Measurements from ENCODE around the gene RASSF7. TPM values are rescaled to one million over a fixed set of nuclear protein-coding genes. Genes with fewer than 3 reads are reported as not detected.

The RASSF7 gene
- polyA plus RNA-seq, 3 donors = 6.1 to 43.9 (median 11.4) TPM

- H3K27ac ChIP-seq (ENCODE audit: low read depth, low read length) = no peak overlapping the region
- WGBS, 3 donors = 77 to 89% (median 89%) methylated on average over 5 of the region's 5 CpGs
Observed at GRCh38 chr11:544817-545166, 16.0 kb upstream of the RASSF7 start.

GRCh38 chr11:545171-545570 is 15.6 kb upstream of the RASSF7 start:
- WGBS, 3 donors = 88 to 94% (median 91%) methylated on average over 11 of the region's 11 CpGs
- no peak overlapping the region for H3K27ac ChIP-seq (ENCODE audit: low read depth, low read length)

- 84 to 87% (median 85%) methylated on average over 32 of the region's 32 CpGs for WGBS, 3 donors
- H3K27ac ChIP-seq (ENCODE audit: low read depth, low read length) = no peak overlapping the region
Observed at GRCh38 chr11:548700-549603, 11.8 kb upstream of the RASSF7 start.

- H3K27ac ChIP-seq (ENCODE audit: low read depth, low read length) = no peak overlapping the region
Observed at GRCh38 chr11:550021-550745, 10.6 kb upstream of the RASSF7 start.

GRCh38 chr11:550746-551085 is 10.1 kb upstream of the RASSF7 start:
- no peak overlapping the region for H3K27ac ChIP-seq (ENCODE audit: low read depth, low read length)
- WGBS, 3 donors = 86 to 100% (median 89%) methylated on average over 3 to 5 of the region's 5 CpGs

More at GRCh38 chr11:550021-550745, 10.6 kb upstream of the RASSF7 start:
- WGBS, 3 donors = 93 to 95% (median 95%) methylated on average over 24 to 25 of the region's 25 CpGs

GRCh38 chr11:551131-551530 is 9.6 kb upstream of the RASSF7 start:
- H3K27ac ChIP-seq (ENCODE audit: low read depth, low read length) = no peak overlapping the region
- 82 to 86% (median 84%) methylated on average over 16 of the region's 16 CpGs for WGBS, 3 donors

GRCh38 chr11:551596-551995 is 9.2 kb upstream of the RASSF7 start:
- H3K27ac ChIP-seq (ENCODE audit: low read depth, low read length) = no peak overlapping the region
- WGBS, 3 donors = 81 to 85% (median 84%) methylated on average over 12 of the region's 12 CpGs

GRCh38 chr11:553083-553987 is 7.4 kb upstream of the RASSF7 start:
- WGBS, 3 donors = 75 to 86% (median 84%) methylated on average over 26 to 27 of the region's 27 CpGs
- H3K27ac ChIP-seq (ENCODE audit: low read depth, low read length) = no peak overlapping the region

GRCh38 chr11:553988-554340 is 6.8 kb upstream of the RASSF7 start:
- no peak overlapping the region for H3K27ac ChIP-seq (ENCODE audit: low read depth, low read length)
- 35 to 65% (median 63%) methylated on average over 9 to 11 of the region's 11 CpGs for WGBS, 3 donors

GRCh38 chr11:554428-555226 is 6.1 kb upstream of the RASSF7 start:
- no peak overlapping the region for H3K27ac ChIP-seq (ENCODE audit: low read depth, low read length)
- 11 to 13% (median 11%) methylated on average over 42 to 51 of the region's 60 CpGs for WGBS, 3 donors

- no peak overlapping the region for H3K27ac ChIP-seq (ENCODE audit: low read depth, low read length)
- 1 to 3% (median 2%) methylated on average over 23 to 57 of the region's 57 CpGs for WGBS, 3 donors
Observed at GRCh38 chr11:555227-555779, 5.5 kb upstream of the RASSF7 start.

GRCh38 chr11:555780-556661 is 4.7 kb upstream of the RASSF7 start:
- H3K27ac ChIP-seq (ENCODE audit: low read depth, low read length) = no peak overlapping the region
- 5 to 23% (median 7%) methylated on average over 85 to 104 of the region's 104 CpGs for WGBS, 3 donors

GRCh38 chr11:556662-557256 is 4.0 kb upstream of the RASSF7 start:
- 69 to 88% (median 74%) methylated on average over 21 to 22 of the region's 22 CpGs for WGBS, 3 donors
- H3K27ac ChIP-seq (ENCODE audit: low read depth, low read length) = no peak overlapping the region

GRCh38 chr11:557328-558132 is 3.2 kb upstream of the RASSF7 start:
- 79 to 89% (median 81%) methylated on average over 21 to 24 of the region's 24 CpGs for WGBS, 3 donors
- no peak overlapping the region for H3K27ac ChIP-seq (ENCODE audit: low read depth, low read length)

GRCh38 chr11:558503-558902 is 2.3 kb upstream of the RASSF7 start:
- no peak overlapping the region for H3K27ac ChIP-seq (ENCODE audit: low read depth, low read length)
- 89 to 92% (median 90%) methylated on average over 17 to 20 of the region's 20 CpGs for whole genome bisulfite sequencing, 3 donors

All from adipose tissue (tissue), 3 donors.